ENCODE data around the gene SIAH3. TPM values are rescaled to one million over a fixed set of nuclear protein-coding genes. Genes with fewer than 3 reads are reported as not detected.

The SIAH3 gene
- total RNA-seq, 2 donors from 2014 or later = not detected

DNA sequence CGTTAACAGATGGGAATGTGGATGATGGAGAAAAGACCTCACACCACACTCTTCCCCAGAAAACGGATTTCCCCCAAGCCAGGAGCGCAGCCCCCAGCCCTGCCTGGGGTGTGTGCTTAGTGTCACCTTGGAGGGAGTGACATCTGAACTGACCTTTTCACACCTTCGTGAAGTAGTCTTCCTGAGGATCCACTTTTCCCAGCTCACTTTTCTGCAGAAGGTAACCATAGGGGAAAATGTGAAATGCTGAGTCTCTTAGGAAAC is 26.2 kb downstream of the SIAH3 start:
- Histone ChIP-seq H3K4me3 (no peak overlapping the region), H3K4me1 (no peaks in the 10 kb centered on the region), H3K9ac (ENCODE audit: low read depth in 2 of 2, low read length in 2 of 2) (no peak overlapping the region), H3K27me3 (no peaks in the 10 kb centered on the region), H3K27ac (no peak overlapping the region), H3K9me3 (no peaks in the 10 kb centered on the region), H3K36me3 (no peaks in the 10 kb centered on the region)
- TF ChIP-seq CTCF (IDR thresholded peaks at IDR 0.05) = no peak
- intact Hi-C loops (cut with DNase I) = no loop called here
- no peak for DNase-seq

DNA sequence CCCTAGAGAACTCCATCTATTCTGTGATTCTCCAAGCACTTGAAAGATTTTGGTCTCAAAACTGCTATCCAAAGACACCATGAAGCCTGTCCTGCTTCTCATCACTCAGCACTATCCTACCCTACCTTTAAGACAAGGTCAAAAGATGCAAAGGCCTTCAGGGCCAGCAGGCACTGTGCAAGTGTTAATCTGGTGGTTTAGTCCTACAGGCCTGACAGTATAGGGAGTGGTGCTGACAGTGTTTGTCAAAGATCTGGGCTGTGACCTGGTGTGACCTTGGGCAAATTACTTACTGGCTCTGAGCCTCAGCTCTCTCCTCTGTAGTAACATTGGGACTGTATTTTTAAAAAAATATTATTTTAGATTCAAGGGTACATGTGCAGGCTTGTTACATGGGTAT is 28.0 kb downstream of the SIAH3 start:
- Histone ChIP-seq H3K4me1 (no peaks in the 10 kb centered on the region), H3K36me3 (no peaks in the 10 kb centered on the region), H3K4me3 (no peak overlapping the region), H3K27me3 (no peaks in the 10 kb centered on the region), H3K9ac (ENCODE audit: low read depth in 2 of 2, low read length in 2 of 2) (no peak overlapping the region), H3K27ac (no peak overlapping the region), H3K9me3 (no peaks in the 10 kb centered on the region)
- intact Hi-C loops (cut with DNase I) = no loop called here
- TF ChIP-seq CTCF (IDR thresholded peaks at IDR 0.05) = no peak
- DNase-seq = no peak

GRCh38 chr13:45821811-45822210 is 29.7 kb downstream of the SIAH3 start:
- H3K27me3 ChIP-seq = no peaks in the 10 kb centered on the region
- no peak overlapping the region for H3K27ac ChIP-seq
- no peak overlapping the region for H3K9ac ChIP-seq (ENCODE audit: low read depth in 2 of 2, low read length in 2 of 2)
- intact Hi-C loops (cut with DNase I) = no loop called here
- H3K4me1 ChIP-seq = no peaks in the 10 kb centered on the region
- no peaks in the 10 kb centered on the region for H3K9me3 ChIP-seq
- no peak for DNase-seq
- no peak for TF ChIP-seq CTCF (IDR thresholded peaks at IDR 0.05)
- no peak overlapping the region for H3K4me3 ChIP-seq
- H3K36me3 ChIP-seq = no peaks in the 10 kb centered on the region

GRCh38 chr13:45820106-45820838 is 31.3 kb downstream of the SIAH3 start:
- intact Hi-C loops (cut with DNase I) = no loop called here
- TF ChIP-seq CTCF (IDR thresholded peaks at IDR 0.05) = no peak
- no peak overlapping the region for H3K9ac ChIP-seq (ENCODE audit: low read depth in 2 of 2, low read length in 2 of 2)
- no peaks in the 10 kb centered on the region for H3K27me3 ChIP-seq
- no peak overlapping the region for H3K4me3 ChIP-seq
- no peak overlapping the region for H3K27ac ChIP-seq
- DNase-seq = no peak
- no peaks in the 10 kb centered on the region for H3K36me3 ChIP-seq
- H3K9me3 ChIP-seq = no peaks in the 10 kb centered on the region
- no peaks in the 10 kb centered on the region for H3K4me1 ChIP-seq

- Histone ChIP-seq H3K4me1 (no peaks in the 10 kb centered on the region), H3K27me3 (no peaks in the 10 kb centered on the region), H3K27ac (no peak overlapping the region), H3K9ac (ENCODE audit: low read depth in 2 of 2, low read length in 2 of 2) (no peak overlapping the region), H3K36me3 (no peaks in the 10 kb centered on the region), H3K4me3 (no peak overlapping the region), H3K9me3 (no peaks in the 10 kb centered on the region)
- DNase-seq = no peak
- intact Hi-C loops (cut with DNase I) = no loop called here
- no peak for TF ChIP-seq CTCF (IDR thresholded peaks at IDR 0.05)
Measured at GRCh38 chr13:45817833-45818232, 33.7 kb downstream of the SIAH3 start.

All from colonic mucosa (tissue), 4 donors.